Gastroesophageal sphincter (tissue), 4 donors: ENCODE measurements around the gene EPHB1. TPM values are rescaled to one million over a fixed set of nuclear protein-coding genes. Genes with fewer than 3 reads are reported as not detected.
"Not testable (repeated sequence)": the region's sequence is repeated elsewhere in the genome, so short reads cannot be mapped to it uniquely, and the experiment has no call there.

ENCODE experiments used
- ATAC-seq: fragments of 150-250 bp; one replicate; pipeline ENCODE4 v1.9.1; 2016; ENCODE audit warnings: mild to moderate bottlenecking, moderate library complexity
- H3K27ac ChIP-seq, 4 donors: fragments of 200-600 bp; sonication (generic) in 3 of 4; 1 replicate in 3 of 4; 2 replicates in 1 of 4; pipeline ENCODE4 v1.5.1; 2016 to 2019
- H3K27me3 ChIP-seq: fragments of 200-600 bp; sonication (generic); one replicate; pipeline ENCODE4 v1.5.1; 2019
- H3K36me3 ChIP-seq, 2 donors: fragments of 200-600 bp; sonication (generic); one replicate each; pipeline ENCODE4 v1.5.1; 2019; ENCODE audit warnings: control low read depth in 1 of 2
- H3K4me1 ChIP-seq, 3 donors: fragments of 200-600 bp; sonication (generic); 1 replicate in 2 of 3; 2 replicates in 1 of 3; pipeline ENCODE4 v1.5.1; 2016 to 2019; ENCODE audit warnings: control low read depth in 2 of 3
- H3K4me3 ChIP-seq, 2 donors: fragments of 200-600 bp; sonication (generic); one replicate each; pipeline ENCODE4 v1.5.1; 2019; ENCODE audit warnings: mild to moderate bottlenecking in 1 of 2, moderate library complexity in 1 of 2
- H3K9me3 ChIP-seq, 3 donors: fragments of 200-600 bp; sonication (generic); one replicate each; pipeline ENCODE4 v1.5.1; 2017 to 2019; ENCODE audit warnings: control low read depth in 2 of 3
- EP300 ChIP-seq: sonication (generic); formaldehyde crosslinking; IDR thresholded peaks from one replicate; pipeline ENCODE4 v1.6.1; 2017; ENCODE audit warnings: antibody characterized with exemption, mild to moderate bottlenecking
- POLR2A ChIP-seq, 2 donors: fragments of 450-650 bp; IDR thresholded peaks; one replicate each; pipeline ENCODE4 v1.6.1; 2017; ENCODE audit warnings: antibody characterized with exemption in 2 of 2, mild to moderate bottlenecking in 2 of 2, moderate library complexity in 1 of 2
- POLR2AphosphoS5 ChIP-seq: sonication (generic); formaldehyde crosslinking; IDR thresholded peaks from one replicate; pipeline ENCODE4 v1.6.1; 2017; ENCODE audit warnings: antibody characterized with exemption
- WGBS, 2 donors: methylation state at CpG; one replicate each; pipeline ENCODE4 v1.1.5; 2018; ENCODE audit warnings: low coverage in 1 of 2; 5-methylcytosine and 5-hydroxymethylcytosine counted together
- total RNA-seq, 4 donors: library from RNA; depleted of rRNA; stranded (reverse); fragments of >200 nt; gene quantifications; one replicate each; pipeline ENCODE4 v1.1.0, GENCODE V29; 2016
- TF ChIP-seq, protein P1 (sequence below), 4 experiments: fragments of 200-600 bp in 2 of 4; fragments of 450-650 bp in 2 of 4; sonication (generic) in 1 of 4; IDR thresholded peaks; one replicate each; pipeline ENCODE4 v1.5.1; 2017 to 2019; ENCODE audit warnings: antibody characterized with exemption in 4 of 4, mild to moderate bottlenecking in 2 of 4, moderate library complexity in 2 of 4

The EPHB1 gene
- total RNA-seq, 4 donors from 2014 or later: 0.81 to 5.7 (median 2.5) TPM; not detected in 1

DNA sequence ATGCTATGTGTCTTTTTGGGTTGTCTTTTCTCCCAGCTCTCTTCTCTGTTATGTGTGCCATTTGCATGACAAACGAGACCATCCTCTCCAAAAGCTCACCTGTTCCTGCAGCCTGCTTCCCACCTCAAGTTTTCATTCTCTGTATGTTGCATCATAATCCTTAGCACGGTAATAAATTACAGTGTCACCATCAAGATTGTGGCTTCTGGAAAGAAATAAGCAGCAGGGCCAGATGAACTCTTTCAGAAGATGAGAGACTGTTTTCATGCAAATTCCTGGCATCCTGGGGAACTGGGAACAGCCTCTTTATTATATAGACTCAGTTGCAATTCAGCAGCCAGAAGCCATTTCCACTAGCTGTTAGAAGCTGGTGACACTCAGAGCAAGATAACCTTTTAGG, 436.7 kb downstream of the EPHB1 start:
- Histone ChIP-seq H3K9me3 (no peaks in the 10 kb centered on the region), H3K4me3 (no peak overlapping the region), H3K36me3 (no peaks in the 10 kb centered on the region), H3K27me3 (no peaks in the 10 kb centered on the region), H3K4me1 (no peaks in the 10 kb centered on the region), H3K27ac (no peak overlapping the region)
- WGBS, 2 donors: 29 to 63% methylated on average over 2 of the region's 2 CpGs
- ATAC-seq: no peak
- TF ChIP-seq POLR2AphosphoS5: no peak
- TF ChIP-seq EP300: no peak
- no peak for TF ChIP-seq POLR2A (IDR thresholded peaks at IDR 0.05)
- TF ChIP-seq, protein P1, sequence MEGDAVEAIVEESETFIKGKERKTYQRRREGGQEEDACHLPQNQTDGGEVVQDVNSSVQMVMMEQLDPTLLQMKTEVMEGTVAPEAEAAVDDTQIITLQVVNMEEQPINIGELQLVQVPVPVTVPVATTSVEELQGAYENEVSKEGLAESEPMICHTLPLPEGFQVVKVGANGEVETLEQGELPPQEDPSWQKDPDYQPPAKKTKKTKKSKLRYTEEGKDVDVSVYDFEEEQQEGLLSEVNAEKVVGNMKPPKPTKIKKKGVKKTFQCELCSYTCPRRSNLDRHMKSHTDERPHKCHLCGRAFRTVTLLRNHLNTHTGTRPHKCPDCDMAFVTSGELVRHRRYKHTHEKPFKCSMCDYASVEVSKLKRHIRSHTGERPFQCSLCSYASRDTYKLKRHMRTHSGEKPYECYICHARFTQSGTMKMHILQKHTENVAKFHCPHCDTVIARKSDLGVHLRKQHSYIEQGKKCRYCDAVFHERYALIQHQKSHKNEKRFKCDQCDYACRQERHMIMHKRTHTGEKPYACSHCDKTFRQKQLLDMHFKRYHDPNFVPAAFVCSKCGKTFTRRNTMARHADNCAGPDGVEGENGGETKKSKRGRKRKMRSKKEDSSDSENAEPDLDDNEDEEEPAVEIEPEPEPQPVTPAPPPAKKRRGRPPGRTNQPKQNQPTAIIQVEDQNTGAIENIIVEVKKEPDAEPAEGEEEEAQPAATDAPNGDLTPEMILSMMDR (IDR thresholded peaks at IDR 0.05): no peak

GRCh38 chr3:135232226-135232625, 437.2 kb downstream of the EPHB1 start:
- 67% methylated on average over 1 of the region's 2 CpGs; no CpG with 5 or more reads in 1 of the 2 donors for WGBS, 2 donors
- H3K4me1 ChIP-seq: no peaks in the 10 kb centered on the region
- H3K27me3 ChIP-seq: no peaks in the 10 kb centered on the region
- H3K36me3 ChIP-seq: no peaks in the 10 kb centered on the region
- TF ChIP-seq, protein P1 (IDR thresholded peaks at IDR 0.05): no peak
- no peak for ATAC-seq
- no peak overlapping the region for H3K4me3 ChIP-seq
- no peaks in the 10 kb centered on the region for H3K9me3 ChIP-seq
- H3K27ac ChIP-seq: no peak overlapping the region

GRCh38 chr3:135233476-135233875, 438.4 kb downstream of the EPHB1 start:
- not testable (repeated sequence) for ATAC-seq, H3K36me3 ChIP-seq, H3K4me3 ChIP-seq, H3K9me3 ChIP-seq, H3K27me3 ChIP-seq, H3K27ac ChIP-seq, H3K4me1 ChIP-seq
- 100% methylated on average over 1 of the region's 3 CpGs; no CpG with 5 or more reads in 1 of the 2 donors for WGBS, 2 donors

- H3K27ac ChIP-seq: no peak overlapping the region
- TF ChIP-seq, protein P1 (IDR thresholded peaks at IDR 0.05): no peak
- no peak for TF ChIP-seq POLR2AphosphoS5
- TF ChIP-seq POLR2A (IDR thresholded peaks at IDR 0.05): no peak
- TF ChIP-seq EP300: no peak
- 89 to 94% methylated on average over 3 to 4 of the region's 5 CpGs for WGBS, 2 donors
- H3K36me3 ChIP-seq: no peaks in the 10 kb centered on the region
- ATAC-seq: no peak
- no peaks in the 10 kb centered on the region for H3K9me3 ChIP-seq
- no peak overlapping the region for H3K4me3 ChIP-seq
- H3K4me1 ChIP-seq: no peaks in the 10 kb centered on the region
- no peaks in the 10 kb centered on the region for H3K27me3 ChIP-seq
Observed at GRCh38 chr3:135235541-135235940, 440.5 kb downstream of the EPHB1 start.

- Histone ChIP-seq H3K4me3 (no peak overlapping the region), H3K4me1 (no peaks in the 10 kb centered on the region), H3K27ac (no peak overlapping the region), H3K36me3 (peaks cover 0 to 7% of the 10 kb centered on the region in 2 donors), H3K9me3 (no peaks in the 10 kb centered on the region), H3K27me3 (no peaks in the 10 kb centered on the region)
- WGBS, 2 donors: 40 to 44% methylated on average over 3 of the region's 3 CpGs
- ATAC-seq: no peak
- TF ChIP-seq EP300: no peak
Observed at GRCh38 chr3:135237371-135238143, 442.5 kb downstream of the EPHB1 start.

GRCh38 chr3:135238236-135238830, 443.3 kb downstream of the EPHB1 start:
- H3K27me3 ChIP-seq: no peaks in the 10 kb centered on the region
- no peak overlapping the region for H3K4me3 ChIP-seq
- ATAC-seq: no peak
- H3K9me3 ChIP-seq: no peaks in the 10 kb centered on the region
- H3K36me3 ChIP-seq: peaks cover 0 to 7% of the 10 kb centered on the region in 2 donors
- no peaks in the 10 kb centered on the region for H3K4me1 ChIP-seq
- H3K27ac ChIP-seq: no peak overlapping the region
- no peak for TF ChIP-seq EP300
- TF ChIP-seq POLR2AphosphoS5: no peak
- no peak for TF ChIP-seq POLR2A (IDR thresholded peaks at IDR 0.05)
- TF ChIP-seq, protein P1 (IDR thresholded peaks at IDR 0.05): no peak
- no CpG with 5 or more reads among the region's 4 CpGs for WGBS, 2 donors
